ENCODE data around the gene DHRS2.

- TF ChIP-seq, protein P1, sequence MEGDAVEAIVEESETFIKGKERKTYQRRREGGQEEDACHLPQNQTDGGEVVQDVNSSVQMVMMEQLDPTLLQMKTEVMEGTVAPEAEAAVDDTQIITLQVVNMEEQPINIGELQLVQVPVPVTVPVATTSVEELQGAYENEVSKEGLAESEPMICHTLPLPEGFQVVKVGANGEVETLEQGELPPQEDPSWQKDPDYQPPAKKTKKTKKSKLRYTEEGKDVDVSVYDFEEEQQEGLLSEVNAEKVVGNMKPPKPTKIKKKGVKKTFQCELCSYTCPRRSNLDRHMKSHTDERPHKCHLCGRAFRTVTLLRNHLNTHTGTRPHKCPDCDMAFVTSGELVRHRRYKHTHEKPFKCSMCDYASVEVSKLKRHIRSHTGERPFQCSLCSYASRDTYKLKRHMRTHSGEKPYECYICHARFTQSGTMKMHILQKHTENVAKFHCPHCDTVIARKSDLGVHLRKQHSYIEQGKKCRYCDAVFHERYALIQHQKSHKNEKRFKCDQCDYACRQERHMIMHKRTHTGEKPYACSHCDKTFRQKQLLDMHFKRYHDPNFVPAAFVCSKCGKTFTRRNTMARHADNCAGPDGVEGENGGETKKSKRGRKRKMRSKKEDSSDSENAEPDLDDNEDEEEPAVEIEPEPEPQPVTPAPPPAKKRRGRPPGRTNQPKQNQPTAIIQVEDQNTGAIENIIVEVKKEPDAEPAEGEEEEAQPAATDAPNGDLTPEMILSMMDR (IDR thresholded peaks at IDR 0.05; ENCODE audit: poor library complexity, severe bottlenecking), result no peak
- no peak for TF ChIP-seq REST (IDR thresholded peaks at IDR 0.05; ENCODE audit: borderline replicate concordance)
Measured at GRCh38 chr14:23675906-23676305, 39.7 kb downstream of the DHRS2 start.
